22Rv1 (cell line): ENCODE measurements around the gene PFDN2.

Experiments used
- ZFX ChIP-seq: fragments of 450-650 bp; IDR thresholded peaks from 2 replicates; pipeline ENCODE4 v1.6.1; 2017; ENCODE audit warnings: antibody characterized with exemption, borderline replicate concordance
- TF ChIP-seq, protein P1 (sequence below): fragments of 450-650 bp; IDR thresholded peaks from 2 replicates; pipeline ENCODE4 v1.5.1; 2017; ENCODE audit warnings: mild to moderate bottlenecking

- TF ChIP-seq, protein P1, sequence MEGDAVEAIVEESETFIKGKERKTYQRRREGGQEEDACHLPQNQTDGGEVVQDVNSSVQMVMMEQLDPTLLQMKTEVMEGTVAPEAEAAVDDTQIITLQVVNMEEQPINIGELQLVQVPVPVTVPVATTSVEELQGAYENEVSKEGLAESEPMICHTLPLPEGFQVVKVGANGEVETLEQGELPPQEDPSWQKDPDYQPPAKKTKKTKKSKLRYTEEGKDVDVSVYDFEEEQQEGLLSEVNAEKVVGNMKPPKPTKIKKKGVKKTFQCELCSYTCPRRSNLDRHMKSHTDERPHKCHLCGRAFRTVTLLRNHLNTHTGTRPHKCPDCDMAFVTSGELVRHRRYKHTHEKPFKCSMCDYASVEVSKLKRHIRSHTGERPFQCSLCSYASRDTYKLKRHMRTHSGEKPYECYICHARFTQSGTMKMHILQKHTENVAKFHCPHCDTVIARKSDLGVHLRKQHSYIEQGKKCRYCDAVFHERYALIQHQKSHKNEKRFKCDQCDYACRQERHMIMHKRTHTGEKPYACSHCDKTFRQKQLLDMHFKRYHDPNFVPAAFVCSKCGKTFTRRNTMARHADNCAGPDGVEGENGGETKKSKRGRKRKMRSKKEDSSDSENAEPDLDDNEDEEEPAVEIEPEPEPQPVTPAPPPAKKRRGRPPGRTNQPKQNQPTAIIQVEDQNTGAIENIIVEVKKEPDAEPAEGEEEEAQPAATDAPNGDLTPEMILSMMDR = no peak
- TF ChIP-seq ZFX = no peak
Observed at GRCh38 chr1:161153682-161154337, 36.0 kb upstream of the PFDN2 start, which contains the start of gene UFC1.
